Retinal pigment epithelial cell (primary cell): Measurements from ENCODE around the gene GMDS.
A peak's percentile ranks its signal among the peaks of the same experiment; 100 is the strongest.

Source experiments
- DNase-seq: peaks from one replicate; pipeline ENCODE4 v3.0.0-alpha.2; 2010; ENCODE audit warnings: low read depth
- H3K4me3 ChIP-seq: 2 replicates; pipeline ENCODE4 v1.5.1; 2011; ENCODE audit warnings: mild to moderate bottlenecking, low read length, control low read depth, moderate library complexity
- CTCF ChIP-seq: conservative IDR thresholded peaks from 2 replicates; pipeline ENCODE4 v1.5.1; 2011; ENCODE audit warnings: low read depth, low read length, control low read depth, inconsistent platforms

Gene GMDS

GRCh38 chr6:2019051-2019450, 226.4 kb downstream of the GMDS start:
- no peak for DNase-seq
- H3K4me3 ChIP-seq: no peak overlapping the region
- TF ChIP-seq CTCF: no peak

- DNase-seq: no peak
- no peak for TF ChIP-seq CTCF
- H3K4me3 ChIP-seq: no peak overlapping the region
Measured at GRCh38 chr6:2016040-2016439, 229.4 kb downstream of the GMDS start.

GRCh38 chr6:2008383-2008976, 236.9 kb downstream of the GMDS start:
- peak; percentile 23 for DNase-seq
- no peak overlapping the region for H3K4me3 ChIP-seq
- no peak for TF ChIP-seq CTCF

GRCh38 chr6:2007165-2007564, 238.2 kb downstream of the GMDS start:
- no peak overlapping the region for H3K4me3 ChIP-seq
- DNase-seq: no peak

GRCh38 chr6:2004888-2005287, 240.5 kb downstream of the GMDS start:
- TF ChIP-seq CTCF: no peak
- DNase-seq: no peak
- H3K4me3 ChIP-seq: no peak overlapping the region

More at GRCh38 chr6:2007165-2007564, 238.2 kb downstream of the GMDS start:
- no peak for TF ChIP-seq CTCF

GRCh38 chr6:2000962-2001361, 244.4 kb downstream of the GMDS start:
- no peak overlapping the region for H3K4me3 ChIP-seq
- no peak for TF ChIP-seq CTCF
- no peak for DNase-seq

- no peak overlapping the region for H3K4me3 ChIP-seq
- DNase-seq: no peak
- no peak for TF ChIP-seq CTCF
Measured at GRCh38 chr6:1997702-1998101, 247.7 kb downstream of the GMDS start.
